C4-2B (cell line): Measurements from ENCODE around the gene ZNF821.

Experiments used
- H3K27ac ChIP-seq: fragments of 450-650 bp; 2 replicates; pipeline ENCODE4 v1.5.1; 2017
- ZFX ChIP-seq: fragments of 450-650 bp; IDR thresholded peaks from 2 replicates; pipeline ENCODE4 v1.6.1; 2017
- TF ChIP-seq, protein P1 (sequence below): fragments of 450-650 bp; conservative IDR thresholded peaks from 2 replicates; pipeline ENCODE4 v1.5.1; 2017; ENCODE audit warnings: mild to moderate bottlenecking

Gene ZNF821

DNA sequence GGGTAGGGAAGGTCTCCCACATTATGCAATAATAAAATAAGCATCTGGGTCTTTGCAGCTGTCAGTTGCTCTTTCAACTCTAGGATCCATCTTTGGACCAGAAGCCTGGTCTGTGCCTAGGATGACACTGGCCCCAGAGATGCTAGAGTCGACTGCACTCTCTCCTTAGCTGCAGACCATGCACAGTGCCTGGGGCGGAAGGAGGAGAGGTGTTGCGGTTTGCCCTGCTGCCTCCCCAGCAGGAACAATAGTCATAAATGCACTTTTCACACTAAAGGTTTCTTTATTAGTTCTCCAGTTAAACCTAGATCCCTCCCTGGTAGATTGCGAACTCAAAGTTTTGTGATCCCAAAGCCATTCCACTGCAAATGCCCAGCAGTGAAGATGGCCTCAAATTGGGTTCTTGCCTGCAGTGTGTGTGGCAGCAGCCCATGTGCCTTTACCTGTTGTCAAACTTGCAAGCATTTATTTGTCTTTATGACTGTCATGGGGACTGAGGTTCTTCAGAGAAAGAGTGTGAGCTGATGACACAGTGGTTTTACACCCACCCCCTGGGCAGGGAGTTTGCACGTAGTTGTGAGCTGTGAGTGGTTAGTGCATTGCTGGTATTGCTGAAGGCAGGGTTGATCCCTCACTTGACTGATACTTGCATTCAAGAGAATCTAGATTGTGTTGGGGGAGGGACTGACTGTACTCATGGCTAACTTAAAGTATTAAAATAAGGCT lies 27.9 kb downstream of the ZNF821 start:
- no peak for TF ChIP-seq ZFX
- TF ChIP-seq, protein P1, sequence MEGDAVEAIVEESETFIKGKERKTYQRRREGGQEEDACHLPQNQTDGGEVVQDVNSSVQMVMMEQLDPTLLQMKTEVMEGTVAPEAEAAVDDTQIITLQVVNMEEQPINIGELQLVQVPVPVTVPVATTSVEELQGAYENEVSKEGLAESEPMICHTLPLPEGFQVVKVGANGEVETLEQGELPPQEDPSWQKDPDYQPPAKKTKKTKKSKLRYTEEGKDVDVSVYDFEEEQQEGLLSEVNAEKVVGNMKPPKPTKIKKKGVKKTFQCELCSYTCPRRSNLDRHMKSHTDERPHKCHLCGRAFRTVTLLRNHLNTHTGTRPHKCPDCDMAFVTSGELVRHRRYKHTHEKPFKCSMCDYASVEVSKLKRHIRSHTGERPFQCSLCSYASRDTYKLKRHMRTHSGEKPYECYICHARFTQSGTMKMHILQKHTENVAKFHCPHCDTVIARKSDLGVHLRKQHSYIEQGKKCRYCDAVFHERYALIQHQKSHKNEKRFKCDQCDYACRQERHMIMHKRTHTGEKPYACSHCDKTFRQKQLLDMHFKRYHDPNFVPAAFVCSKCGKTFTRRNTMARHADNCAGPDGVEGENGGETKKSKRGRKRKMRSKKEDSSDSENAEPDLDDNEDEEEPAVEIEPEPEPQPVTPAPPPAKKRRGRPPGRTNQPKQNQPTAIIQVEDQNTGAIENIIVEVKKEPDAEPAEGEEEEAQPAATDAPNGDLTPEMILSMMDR = no peak
- no peak overlapping the region for H3K27ac ChIP-seq

DNA sequence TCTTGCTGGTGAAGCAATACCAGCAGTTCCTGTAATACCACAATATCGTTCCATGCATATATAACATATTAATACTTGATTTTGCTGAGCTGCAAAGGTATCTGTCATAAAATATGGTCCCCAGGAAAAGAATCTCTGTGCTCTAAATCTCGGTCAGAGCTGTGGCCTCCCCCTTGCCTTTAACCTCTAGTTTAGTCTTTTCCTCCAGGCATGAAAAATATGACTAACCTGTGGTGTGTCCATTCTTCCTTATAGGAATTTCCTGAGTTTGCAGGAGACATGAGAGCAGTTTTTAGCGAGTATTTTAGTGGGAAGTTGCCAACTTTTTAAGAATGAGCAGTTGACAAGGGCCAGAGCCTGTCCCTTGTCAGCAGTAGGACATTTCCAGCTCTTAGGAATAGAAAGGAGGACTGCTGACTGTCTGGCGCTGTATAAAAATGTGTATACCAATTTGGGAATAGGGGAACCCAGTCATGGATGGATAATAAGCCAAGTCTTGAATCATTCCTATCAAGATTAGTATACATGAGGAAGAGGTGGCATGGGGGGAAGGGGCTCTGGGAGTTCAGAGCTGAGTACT lies 29.5 kb downstream of the ZNF821 start:
- TF ChIP-seq, protein P1 = no peak
- no peak for TF ChIP-seq ZFX
- H3K27ac ChIP-seq = no peak overlapping the region

DNA sequence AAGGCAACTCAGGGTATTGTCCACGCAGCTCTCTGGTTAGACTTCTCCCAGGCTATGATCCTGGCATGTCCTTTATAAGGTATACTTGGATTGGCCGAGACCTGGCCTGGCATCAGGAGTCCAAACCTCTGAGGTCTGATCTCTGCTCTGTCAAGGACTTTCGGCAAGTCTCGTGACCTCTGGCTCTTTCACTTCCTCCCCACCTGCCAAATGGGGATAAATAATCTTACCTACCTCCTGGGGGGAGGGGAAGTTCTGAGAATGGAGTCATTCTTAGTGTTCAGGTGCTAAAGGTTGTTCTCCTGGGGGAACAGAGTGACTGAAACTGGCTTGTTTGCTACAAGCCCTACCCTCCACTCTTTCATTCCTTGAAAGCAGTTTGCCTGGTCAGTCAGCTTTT lies 30.6 kb downstream of the ZNF821 start:
- no peak overlapping the region for H3K27ac ChIP-seq
- TF ChIP-seq ZFX = no peak
- TF ChIP-seq, protein P1 = no peak

DNA sequence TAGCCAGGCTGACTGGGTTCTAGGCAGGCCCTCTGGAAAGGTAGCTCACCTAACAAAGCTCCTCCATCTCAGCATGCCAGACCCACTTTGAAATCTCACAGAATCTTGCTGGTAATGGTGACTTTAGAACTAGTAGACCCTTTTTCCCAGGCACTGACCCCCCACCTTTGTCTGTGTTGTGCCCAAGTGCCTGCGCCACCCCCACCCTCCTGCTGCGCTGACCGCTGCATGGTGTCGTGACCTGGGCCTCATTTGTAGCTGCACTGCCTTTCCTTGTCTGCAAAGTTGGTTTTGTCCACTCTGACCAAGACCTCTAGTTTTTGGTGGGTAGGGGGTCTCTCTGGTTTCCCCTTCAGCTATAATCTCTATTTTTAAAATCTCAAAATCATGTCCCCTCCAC lies 31.4 kb downstream of the ZNF821 start:
- H3K27ac ChIP-seq = no peak overlapping the region
- TF ChIP-seq, protein P1 = no peak
- no peak for TF ChIP-seq ZFX

DNA sequence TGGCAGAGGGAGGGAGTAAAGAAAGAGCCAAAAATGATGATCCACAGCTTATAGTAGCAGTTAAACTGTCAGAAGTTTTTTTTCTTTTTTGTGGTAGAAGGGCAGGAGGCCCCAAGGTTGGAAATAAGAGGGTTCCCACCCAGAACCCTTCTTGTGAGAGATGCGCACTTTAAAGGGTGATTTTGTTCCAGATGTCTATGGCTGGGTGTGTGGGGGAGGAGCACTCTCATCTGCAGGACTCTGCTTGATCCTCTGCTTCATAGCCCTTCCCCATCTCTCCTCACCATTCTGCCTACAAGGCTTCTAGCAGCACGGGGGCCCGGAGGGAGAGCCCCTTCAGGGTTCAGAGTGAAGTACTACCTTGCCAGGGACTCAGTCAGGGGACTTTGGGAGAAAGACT lies 31.8 kb downstream of the ZNF821 start:
- no peak overlapping the region for H3K27ac ChIP-seq
- TF ChIP-seq, protein P1 = no peak
- no peak for TF ChIP-seq ZFX

DNA sequence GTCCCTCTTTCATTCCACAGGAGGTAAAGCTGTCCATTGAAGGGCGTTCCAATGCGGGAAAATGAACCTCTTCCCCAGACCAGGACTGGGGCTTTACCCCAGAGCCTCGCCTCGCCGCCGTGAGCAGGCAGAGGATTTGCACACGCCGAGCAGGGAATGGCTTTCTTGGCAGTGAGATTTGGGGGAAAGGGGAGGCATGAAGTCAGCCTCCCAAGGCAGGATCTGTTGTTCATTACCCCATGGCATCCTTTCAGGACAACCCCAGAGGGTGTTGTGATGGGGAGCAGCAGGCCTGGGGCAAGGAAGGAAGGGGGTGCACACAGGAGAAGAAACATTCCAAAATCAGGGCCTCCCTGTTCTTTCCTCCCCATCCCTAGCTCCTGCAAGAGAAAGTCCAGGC lies 32.2 kb downstream of the ZNF821 start:
- H3K27ac ChIP-seq = no peak overlapping the region
- TF ChIP-seq, protein P1 = no peak
- TF ChIP-seq ZFX = no peak

DNA sequence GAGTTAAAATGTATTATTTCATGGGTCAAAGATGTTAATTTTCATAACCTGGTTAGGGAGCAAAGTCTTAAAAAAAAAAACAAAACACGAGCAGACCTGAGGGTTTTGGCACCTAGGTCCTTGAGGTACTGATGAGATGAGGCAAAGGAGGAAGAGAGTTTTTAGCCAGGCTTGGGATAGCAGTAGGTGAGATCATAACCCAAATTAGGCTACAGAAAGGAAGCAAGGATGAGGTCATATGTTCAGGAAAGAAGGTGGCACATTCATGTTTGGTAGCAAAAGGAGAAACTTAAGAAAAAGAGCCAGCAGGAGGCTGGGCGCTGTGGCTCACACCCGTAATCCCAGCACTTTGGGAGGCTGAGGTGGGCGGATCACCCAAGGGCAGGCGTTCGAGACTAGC lies 35.4 kb downstream of the ZNF821 start:
- TF ChIP-seq, protein P1 = no peak
- TF ChIP-seq ZFX = no peak
- H3K27ac ChIP-seq = no peak overlapping the region
